HCT116 (cell line): ENCODE results near the gene CD44.

Source experiments
- CEBPB ChIP-seq: IDR thresholded peaks from 2 replicates; pipeline ENCODE4 v1.6.1; 2012; ENCODE audit warnings: low read depth
- EZH2 ChIP-seq: fragments of 200-600 bp; sonication (generic); IDR thresholded peaks from 2 replicates; pipeline ENCODE4 v1.6.1; 2017; ENCODE audit warnings: antibody characterized with exemption, mixed run types
- FOSL1 ChIP-seq: IDR thresholded peaks from 2 replicates; pipeline ENCODE4 v1.6.1; 2012; ENCODE audit warnings: low read depth
- POLR2A ChIP-seq: IDR thresholded peaks from 2 replicates; pipeline ENCODE4 v1.7.0; 2011; ENCODE audit warnings: borderline replicate concordance; ENCODE audit not compliant: insufficient read depth, insufficient read length; ENCODE audit errors: extremely low read depth
- POLR2AphosphoS5 ChIP-seq: IDR thresholded peaks from 2 replicates; pipeline ENCODE4 v1.6.1; 2011; ENCODE audit warnings: mild to moderate bottlenecking, low read depth, low read length, moderate library complexity
- RAD21 ChIP-seq: IDR thresholded peaks from 2 replicates; pipeline ENCODE4 v1.6.1; 2012; ENCODE audit warnings: low read depth, mild to moderate bottlenecking
- SP1 ChIP-seq: IDR thresholded peaks from 2 replicates; pipeline ENCODE4 v1.6.1; 2012; ENCODE audit warnings: low read depth
- SRF ChIP-seq: IDR thresholded peaks from 2 replicates; pipeline ENCODE4 v1.6.1; 2012; ENCODE audit warnings: low read depth
- TCF7L2 ChIP-seq: IDR thresholded peaks from 2 replicates; pipeline ENCODE4 v1.7.0; 2011; ENCODE audit warnings: borderline replicate concordance, inconsistent platforms; ENCODE audit not compliant: insufficient read depth, insufficient read length; ENCODE audit errors: extremely low read depth
- YY1 ChIP-seq: IDR thresholded peaks from 2 replicates; pipeline ENCODE4 v1.6.1; 2011; ENCODE audit warnings: low read length, low read depth, moderate library complexity, mild to moderate bottlenecking; ENCODE audit not compliant: insufficient replicate concordance; ENCODE audit errors: extremely low read depth
- ZBTB33 ChIP-seq: IDR thresholded peaks from 2 replicates; pipeline ENCODE4 v1.6.1; 2011; ENCODE audit warnings: mild to moderate bottlenecking, low read length, moderate library complexity; ENCODE audit not compliant: insufficient replicate concordance; ENCODE audit errors: extremely low read depth
- TF ChIP-seq, protein P1 (sequence below): IDR thresholded peaks from 2 replicates; pipeline ENCODE4 v1.6.1; 2012
- TF ChIP-seq, protein P2 (sequence below), 3 experiments: fragments of 200-600 bp in 1 of 3; sonication (generic) in 1 of 3; IDR thresholded peaks in 2 of 3; conservative IDR thresholded peaks in 1 of 3; 2 replicates each; pipeline ENCODE4 v1.5.1; 2012 to 2017; ENCODE audit warnings: low read depth in 2 of 3, low read length in 2 of 3, antibody characterized with exemption in 1 of 3, borderline replicate concordance in 1 of 3, control low read depth in 1 of 3, mild to moderate bottlenecking in 1 of 3, mixed read lengths in 1 of 3, mixed run types in 1 of 3, moderate library complexity in 1 of 3; ENCODE audit not compliant: insufficient read depth in 1 of 3

GRCh38 chr11:35153280-35153679 lies 14.3 kb downstream of the CD44 start:
- TF ChIP-seq TCF7L2 (no peak), EZH2 (no peak), YY1 (no peak), RAD21 (no peak), SRF (no peak), POLR2AphosphoS5 (no peak), POLR2A (no peak), ZBTB33 (no peak), CEBPB (no peak), SP1 (no peak), FOSL1 (no peak)
- TF ChIP-seq, protein P1, sequence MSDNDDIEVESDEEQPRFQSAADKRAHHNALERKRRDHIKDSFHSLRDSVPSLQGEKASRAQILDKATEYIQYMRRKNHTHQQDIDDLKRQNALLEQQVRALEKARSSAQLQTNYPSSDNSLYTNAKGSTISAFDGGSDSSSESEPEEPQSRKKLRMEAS, result no peak
- TF ChIP-seq, protein P2, sequence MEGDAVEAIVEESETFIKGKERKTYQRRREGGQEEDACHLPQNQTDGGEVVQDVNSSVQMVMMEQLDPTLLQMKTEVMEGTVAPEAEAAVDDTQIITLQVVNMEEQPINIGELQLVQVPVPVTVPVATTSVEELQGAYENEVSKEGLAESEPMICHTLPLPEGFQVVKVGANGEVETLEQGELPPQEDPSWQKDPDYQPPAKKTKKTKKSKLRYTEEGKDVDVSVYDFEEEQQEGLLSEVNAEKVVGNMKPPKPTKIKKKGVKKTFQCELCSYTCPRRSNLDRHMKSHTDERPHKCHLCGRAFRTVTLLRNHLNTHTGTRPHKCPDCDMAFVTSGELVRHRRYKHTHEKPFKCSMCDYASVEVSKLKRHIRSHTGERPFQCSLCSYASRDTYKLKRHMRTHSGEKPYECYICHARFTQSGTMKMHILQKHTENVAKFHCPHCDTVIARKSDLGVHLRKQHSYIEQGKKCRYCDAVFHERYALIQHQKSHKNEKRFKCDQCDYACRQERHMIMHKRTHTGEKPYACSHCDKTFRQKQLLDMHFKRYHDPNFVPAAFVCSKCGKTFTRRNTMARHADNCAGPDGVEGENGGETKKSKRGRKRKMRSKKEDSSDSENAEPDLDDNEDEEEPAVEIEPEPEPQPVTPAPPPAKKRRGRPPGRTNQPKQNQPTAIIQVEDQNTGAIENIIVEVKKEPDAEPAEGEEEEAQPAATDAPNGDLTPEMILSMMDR (IDR thresholded peaks at IDR 0.05 in 2 of 3, conservative IDR thresholded peaks at IDR 0.05 in 1 of 3; ENCODE audit: borderline replicate concordance in 1 of 3, insufficient read depth in 1 of 3, low read depth in 2 of 3, low read length in 2 of 3), result no peak
